B cell (primary cell): Measurements from ENCODE around the gene MYL4. TPM values are rescaled to one million over a fixed set of nuclear protein-coding genes. Genes with fewer than 3 reads are reported as not detected.

ENCODE experiments used
- ATAC-seq: fragments of 200-7000 bp; cut with Tn5 transposase; one replicate; pipeline ENCODE4 v1.10.0; 2021; ENCODE audit warnings: low read depth, mild to moderate bottlenecking, moderate number of reproducible peaks, moderate library complexity
- CTCF ChIA-PET: fragments of 350-600 bp; sonication (Branson Sonifier 250); formaldehyde crosslinking; loops from one replicate; lab custom pipeline; 2021; ENCODE audit warnings: antibody characterized with exemption, inconsistent platforms; lab: Charles Lee
- POLR2A ChIA-PET: fragments of 350-600 bp; sonication (Branson Sonifier 250); formaldehyde crosslinking; loops from one replicate; lab custom pipeline; 2021; ENCODE audit warnings: antibody characterized with exemption; lab: Charles Lee
- DNase-seq: peaks from one replicate; pipeline ENCODE4 v3.0.0; 2013
- H2AFZ ChIP-seq: 2 replicates; pipeline ENCODE4 v1.6.1; 2012; ENCODE audit warnings: mild to moderate bottlenecking, low read depth, low read length; ENCODE audit not compliant: insufficient read depth, poor library complexity, severe bottlenecking
- H3K27ac ChIP-seq, 2 donors: 1 replicate in 1 of 2; 2 replicates in 1 of 2; pipeline ENCODE4 v1.5.1; 2012 to 2013; ENCODE audit warnings: low read length in 2 of 2, mild to moderate bottlenecking in 2 of 2, moderate library complexity in 1 of 2
- H3K27me3 ChIP-seq, 4 experiments: fragments of 200-600 bp in 1 of 4; sonication (generic) in 1 of 4; replicated peaks in 1 of 4; 1 replicate in 2 of 4; 2 replicates in 2 of 4; pipeline versions ENCODE4 v1.6.1 to v1.7.0; 2013 to 2016; ENCODE audit warnings: low read length in 3 of 4, mild to moderate bottlenecking in 2 of 4, mixed read lengths in 1 of 4, moderate library complexity in 1 of 4; ENCODE audit not compliant: insufficient read depth in 4 of 4, control insufficient read depth in 3 of 4; ENCODE audit errors: control extremely low read depth in 1 of 4
- H3K36me3 ChIP-seq, 2 experiments: replicated peaks in 1 of 2; 1 replicate in 1 of 2; 2 replicates in 1 of 2; pipeline versions ENCODE4 v1.6.1 to v1.7.1; 2013; ENCODE audit warnings: low read length in 1 of 2; ENCODE audit not compliant: insufficient read depth in 2 of 2, control insufficient read depth in 1 of 2; ENCODE audit errors: control extremely low read depth in 1 of 2, extremely low read depth in 1 of 2
- H3K4me1 ChIP-seq, 2 donors: fragments of 200-600 bp in 1 of 2; sonication (generic) in 1 of 2; 1 replicate in 1 of 2; 2 replicates in 1 of 2; pipeline versions ENCODE4 v1.5.1 to v1.6.1; 2013 to 2017; ENCODE audit warnings: low read length in 2 of 2; ENCODE audit not compliant: control insufficient read depth in 2 of 2, insufficient read depth in 2 of 2
- H3K4me2 ChIP-seq: replicated peaks from 2 replicates; pipeline ENCODE3; 2012; ENCODE audit warnings: mild to moderate bottlenecking, low read depth, low read length; ENCODE audit not compliant: poor library complexity, severe bottlenecking
- H3K4me3 ChIP-seq, 5 experiments: fragments of 200-600 bp in 1 of 5; sonication (generic) in 1 of 5; 1 replicate in 3 of 5; 2 replicates in 2 of 5; pipeline versions ENCODE4 v1.5.1 to v1.7.0; 2011 to 2016; ENCODE audit warnings: low read length in 4 of 5, mild to moderate bottlenecking in 4 of 5, low read depth in 2 of 5, control low read depth in 1 of 5, moderate library complexity in 1 of 5; ENCODE audit not compliant: insufficient read depth in 1 of 5; ENCODE audit errors: control extremely low read depth in 1 of 5, extremely low read depth in 1 of 5
- H3K79me2 ChIP-seq: fragments of 200-600 bp; sonication (generic); one replicate; pipeline ENCODE4 v1.6.0; 2016; ENCODE audit warnings: low read length; ENCODE audit not compliant: control insufficient read depth, insufficient read depth
- H3K9ac ChIP-seq: fragments of 200-600 bp; sonication (generic); 2 replicates; pipeline ENCODE4 v1.6.1; 2017; ENCODE audit warnings: mild to moderate bottlenecking, low read length, moderate library complexity
- H3K9me3 ChIP-seq, 3 donors: one replicate each; pipeline versions ENCODE4 v1.6.1 to v1.7.1; 2013; ENCODE audit warnings: low read length in 2 of 3; ENCODE audit not compliant: control insufficient read depth in 2 of 3, insufficient read depth in 1 of 3; ENCODE audit errors: control extremely low read depth in 1 of 3
- H4K20me1 ChIP-seq: 2 replicates; pipeline ENCODE4 v1.6.0; 2012; ENCODE audit warnings: mild to moderate bottlenecking, low read length; ENCODE audit not compliant: insufficient read depth, control insufficient read depth, poor library complexity, severe bottlenecking
- H3K27ac Mint-ChIP-seq: one replicate; pipeline ENCODE4 v1.8.0; 2021; ENCODE audit warnings: mixed read lengths
- H3K27me3 Mint-ChIP-seq: one replicate; pipeline ENCODE4 v1.8.0; 2021; ENCODE audit warnings: mixed read lengths
- H3K4me1 Mint-ChIP-seq: one replicate; pipeline ENCODE4 v1.8.0; 2021; ENCODE audit warnings: mixed read lengths
- H3K4me3 Mint-ChIP-seq: one replicate; pipeline ENCODE4 v1.8.0; 2021; ENCODE audit warnings: mixed read lengths
- H3K9me3 Mint-ChIP-seq: one replicate; pipeline ENCODE4 v1.8.0; 2022; ENCODE audit warnings: mixed read lengths; ENCODE audit not compliant: insufficient read depth
- EZH2 ChIP-seq: IDR thresholded peaks from 2 replicates; pipeline ENCODE4 v1.6.1; 2012; ENCODE audit warnings: borderline replicate concordance, low read depth, mild to moderate bottlenecking, moderate library complexity, low read length; ENCODE audit not compliant: insufficient read depth, poor library complexity, severe bottlenecking
- WGBS: methylation state at CpG from one replicate; pipeline ENCODE4 v1.1.5; 2013; ENCODE audit warnings: missing lambda C conversion rate; ENCODE audit not compliant: insufficient coverage; 5-methylcytosine and 5-hydroxymethylcytosine counted together
- intact Hi-C: fragments of 100-400 bp; cut with micrococcal nuclease; formaldehyde crosslinking; loops from one replicate; pipeline ENCODE4 v1.10.0; 2022
- polyA plus RNA-seq: library from polyadenylated mRNA; depleted of rRNA; stranded (reverse); fragments of >200 nt; gene quantifications from 2 replicates; pipeline ENCODE4 v1.2.3, GENCODE V29; 2012
- total RNA-seq, 2 donors: library from RNA; stranded (reverse); fragments of 120-200 nt in 1 of 2; gene quantifications; 1 replicate in 1 of 2; 2 replicates in 1 of 2; pipeline versions ENCODE4 v1.2.3 to v1.2.4, GENCODE V29; 2013 to 2022
- TF ChIP-seq, protein P1 (sequence below): fragments of 200-600 bp; IDR thresholded peaks from one replicate; pipeline ENCODE4 v1.8.0; 2022; ENCODE audit warnings: antibody characterized with exemption, mild to moderate bottlenecking

MYL4 gene
- total and polyA plus RNA-seq, 2 donors (not counting 1 experiment from before 2014, with no cell fraction given), result 0.16 to 0.42 TPM

DNA sequence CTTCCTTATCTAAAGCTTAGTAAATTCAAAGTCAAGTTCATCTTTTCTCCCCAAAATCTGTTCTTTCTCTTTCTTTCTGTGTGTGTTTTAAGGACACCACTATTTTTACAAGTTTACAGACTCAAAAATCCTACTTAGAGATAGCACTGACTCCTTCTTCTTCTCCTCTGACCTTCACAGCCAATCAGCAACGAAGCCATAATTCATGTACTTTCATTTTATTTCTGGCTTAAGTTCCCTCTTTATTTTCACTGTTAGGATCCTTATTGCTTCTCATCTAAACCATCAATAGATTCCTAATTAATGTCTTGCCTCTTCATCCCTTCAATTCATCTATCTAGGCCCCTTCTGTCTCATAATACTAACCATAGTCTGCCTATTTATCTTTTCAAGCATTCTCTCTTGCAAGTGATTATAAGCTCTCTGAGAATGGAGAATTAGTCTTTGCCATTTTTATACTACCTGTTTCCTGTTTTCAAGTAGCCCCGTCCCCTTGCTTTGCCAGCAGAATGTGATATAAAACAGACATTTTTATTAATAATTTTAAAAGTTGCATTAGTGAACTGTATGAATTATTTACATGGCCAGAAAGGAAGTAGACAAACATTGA is 47.0 kb upstream of the MYL4 start:
- Histone ChIP-seq H4K20me1 (no peaks in the 10 kb centered on the region), H3K9me3 (no peaks in the 10 kb centered on the region), H3K27me3 (no peaks in the 10 kb centered on the region), H3K79me2 (peaks cover 23% of the 10 kb centered on the region), H3K4me2 (peak overlapping the region; percentile 79), H3K4me3 (peak overlapping the region; percentile 19 to 72 (median 42)), H3K9ac (peak overlapping the region; percentile 67), H3K4me1 (peaks cover 14 to 19% of the 10 kb centered on the region in 2 donors), H3K27ac (peak overlapping the region; percentile 74 to 86), H3K36me3 (peaks cover 2 to 30% of the 10 kb centered on the region in 2 experiments), H2AFZ (peak overlapping the region; percentile 81)
- Mint-ChIP-seq H3K27ac (peak overlapping the region; percentile 91), H3K4me1 (peaks cover 32% of the 10 kb centered on the region), H3K4me3 (peak overlapping the region; percentile 86), H3K9me3 (no peaks in the 10 kb centered on the region), H3K27me3 (no peaks in the 10 kb centered on the region)
- intact Hi-C loops, result no loop called here
- ChIA-PET POLR2A (interaction anchor here (0.5 to 0.7 kb wide), 3 partner anchors 46 to 538 kb away, joined by 5 read pairs; no protein-coding TSS in a partner anchor), CTCF (interaction anchor here (3.0 kb wide), 1 partner anchor 153 kb away, joined by 21 read pairs; no protein-coding TSS in a partner anchor)
- peak; percentile 24 for ATAC-seq
- TF ChIP-seq, protein P1, sequence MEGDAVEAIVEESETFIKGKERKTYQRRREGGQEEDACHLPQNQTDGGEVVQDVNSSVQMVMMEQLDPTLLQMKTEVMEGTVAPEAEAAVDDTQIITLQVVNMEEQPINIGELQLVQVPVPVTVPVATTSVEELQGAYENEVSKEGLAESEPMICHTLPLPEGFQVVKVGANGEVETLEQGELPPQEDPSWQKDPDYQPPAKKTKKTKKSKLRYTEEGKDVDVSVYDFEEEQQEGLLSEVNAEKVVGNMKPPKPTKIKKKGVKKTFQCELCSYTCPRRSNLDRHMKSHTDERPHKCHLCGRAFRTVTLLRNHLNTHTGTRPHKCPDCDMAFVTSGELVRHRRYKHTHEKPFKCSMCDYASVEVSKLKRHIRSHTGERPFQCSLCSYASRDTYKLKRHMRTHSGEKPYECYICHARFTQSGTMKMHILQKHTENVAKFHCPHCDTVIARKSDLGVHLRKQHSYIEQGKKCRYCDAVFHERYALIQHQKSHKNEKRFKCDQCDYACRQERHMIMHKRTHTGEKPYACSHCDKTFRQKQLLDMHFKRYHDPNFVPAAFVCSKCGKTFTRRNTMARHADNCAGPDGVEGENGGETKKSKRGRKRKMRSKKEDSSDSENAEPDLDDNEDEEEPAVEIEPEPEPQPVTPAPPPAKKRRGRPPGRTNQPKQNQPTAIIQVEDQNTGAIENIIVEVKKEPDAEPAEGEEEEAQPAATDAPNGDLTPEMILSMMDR, result no peak
- no peak for TF ChIP-seq EZH2
- peak; percentile 64 for DNase-seq
- WGBS, result 0% methylated on average over 1 of the region's 2 CpGs

DNA sequence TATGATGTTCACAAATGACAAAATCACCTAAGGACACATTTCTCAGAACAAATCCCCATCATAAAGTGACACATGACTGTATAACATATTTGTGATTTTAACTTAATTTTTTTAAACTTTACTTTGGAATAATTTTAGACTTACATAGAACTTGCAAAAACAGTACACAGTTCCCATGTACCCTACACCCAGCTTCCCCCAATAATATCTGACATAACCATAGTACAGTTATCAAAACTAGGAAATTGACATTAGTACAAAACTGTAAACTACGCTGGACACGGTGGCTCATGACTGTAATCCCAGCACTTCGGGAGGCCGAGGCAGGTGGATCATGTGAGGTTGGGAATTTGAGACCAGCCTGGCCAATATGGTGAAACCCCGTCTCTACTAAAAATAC is 44.9 kb upstream of the MYL4 start:
- Histone ChIP-seq H3K36me3 (peaks cover 2 to 37% of the 10 kb centered on the region in 2 experiments), H3K4me1 (peaks cover 14 to 19% of the 10 kb centered on the region in 2 donors), H3K27ac (peak overlapping the region in 1 of 2 donors; percentile 86), H3K4me3 (no peak overlapping the region), H2AFZ (no peak overlapping the region), H3K9ac (no peak overlapping the region), H3K27me3 (no peaks in the 10 kb centered on the region), H4K20me1 (no peaks in the 10 kb centered on the region), H3K79me2 (peaks cover 20% of the 10 kb centered on the region), H3K9me3 (no peaks in the 10 kb centered on the region), H3K4me2 (no peak overlapping the region)
- intact Hi-C loops, result no loop called here
- 93% methylated on average over 5 of the region's 5 CpGs for WGBS
- ChIA-PET CTCF (interaction anchor here (3.0 kb wide), 1 partner anchor 151 kb away, joined by 21 read pairs; no protein-coding TSS in a partner anchor), POLR2A (no interaction called here)
- no peak for DNase-seq
- TF ChIP-seq, protein P1, result no peak
- no peak for TF ChIP-seq EZH2
- no peak overlapping the region for H3K4me3 Mint-ChIP-seq
- no peaks in the 10 kb centered on the region for H3K9me3 Mint-ChIP-seq
- no peak for ATAC-seq
- H3K27me3 Mint-ChIP-seq, result no peaks in the 10 kb centered on the region
- peak overlapping the region; percentile 26 for H3K27ac Mint-ChIP-seq
- H3K4me1 Mint-ChIP-seq, result peaks cover 29% of the 10 kb centered on the region
